NCI-H748 (cell line): ENCODE measurements around the gene CNTRL.
A peak's percentile ranks its signal among the peaks of the same experiment; 100 is the strongest.
"Not testable (repeated sequence)": the region's sequence is repeated elsewhere in the genome, so short reads cannot be mapped to it uniquely, and the experiment has no call there.

Source experiments
- DNase-seq: peaks from one replicate; lab custom pipeline; 2025; ENCODE audit not compliant: unreplicated experiment; lab: John Stamatoyannopoulos, UW

CNTRL gene

DNA sequence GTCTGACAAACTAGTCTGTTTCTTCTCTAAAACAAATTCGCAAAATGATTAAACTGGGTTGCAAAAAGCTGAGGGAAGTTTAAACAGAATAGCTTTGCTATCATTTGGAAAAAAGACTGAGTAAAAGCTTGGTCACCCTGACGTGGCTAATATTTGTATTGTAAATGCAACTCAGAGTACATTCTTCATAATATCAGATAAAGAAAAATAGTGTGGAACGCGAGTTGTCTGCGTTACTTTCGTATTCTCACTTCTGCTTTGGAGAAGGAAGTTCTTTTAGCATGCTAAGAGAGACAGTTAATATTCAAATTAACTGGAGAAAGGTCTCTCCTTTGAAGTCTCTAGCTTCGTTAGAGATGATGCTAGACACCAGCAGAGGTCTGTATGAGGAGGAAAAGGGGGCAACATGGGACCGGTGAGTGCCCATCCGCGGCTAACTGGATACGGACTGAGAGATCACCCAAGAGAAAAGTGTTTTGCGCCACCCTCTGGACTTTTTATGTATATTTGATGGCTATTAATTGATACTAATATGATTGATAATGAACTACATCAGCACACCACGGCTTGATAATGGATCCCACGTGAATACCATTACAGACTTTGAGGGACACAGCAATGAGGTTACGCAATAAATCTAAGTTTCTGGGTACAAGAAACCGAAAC is 2.9 kb upstream of the CNTRL start:
- DNase-seq: peak; percentile 44

DNA sequence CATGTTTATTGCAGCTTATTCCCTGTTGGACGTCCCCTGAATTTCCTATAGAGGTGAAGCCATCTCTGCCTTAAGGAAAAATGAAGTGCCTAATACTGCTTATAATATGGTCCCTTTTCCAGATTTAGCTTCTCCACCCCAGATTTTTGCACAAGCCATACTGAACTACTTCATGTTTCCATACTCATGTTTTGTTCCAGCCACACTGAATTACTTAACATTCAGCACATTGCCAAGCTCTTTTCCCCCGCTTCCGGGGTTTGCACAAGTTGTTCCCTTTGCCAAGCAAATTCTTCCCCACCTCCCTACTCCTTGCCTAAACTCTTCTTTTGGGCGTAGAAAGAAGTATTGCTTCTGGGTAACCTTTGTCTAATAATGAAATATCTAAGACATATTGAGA is 1.7 kb upstream of the CNTRL start:
- DNase-seq: peak; percentile 3

DNA sequence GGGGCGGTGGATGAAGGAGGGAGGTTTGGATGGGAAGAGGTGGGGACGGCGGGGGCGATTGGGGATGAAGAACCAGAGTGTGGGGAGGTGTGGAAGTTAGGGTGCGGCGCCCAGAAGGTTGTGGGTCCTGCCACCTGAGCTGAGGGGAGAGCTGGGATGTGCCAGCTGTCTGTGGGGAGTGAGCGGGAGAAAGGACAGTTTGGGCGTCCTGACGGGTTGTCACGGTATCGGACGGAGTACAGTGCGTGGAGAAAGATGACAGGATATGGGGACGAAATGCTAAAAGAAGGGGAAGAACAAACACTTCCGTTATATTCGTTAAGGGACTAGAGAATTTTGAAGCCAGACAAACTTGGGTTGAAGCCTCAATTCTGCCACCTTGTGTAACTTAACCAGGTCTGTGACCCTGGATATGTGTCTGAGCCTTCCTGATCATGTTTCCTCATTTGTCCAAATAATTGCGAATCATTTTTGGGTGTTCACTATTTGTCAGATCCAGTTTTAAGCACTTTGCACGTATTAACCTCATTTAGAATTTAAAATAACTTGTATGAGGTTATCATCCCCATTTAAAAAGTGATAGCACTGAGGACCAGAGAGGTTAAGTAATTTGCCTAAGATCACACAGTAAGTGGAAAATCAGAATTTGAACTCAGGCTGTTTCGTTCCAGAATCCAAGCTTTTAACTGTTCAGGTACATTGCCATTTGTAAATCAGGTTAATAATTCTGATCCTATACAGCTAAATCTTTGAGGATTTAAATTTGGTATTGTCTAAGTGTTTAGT is 689 bp downstream of the CNTRL start:
- no peak for DNase-seq

DNA sequence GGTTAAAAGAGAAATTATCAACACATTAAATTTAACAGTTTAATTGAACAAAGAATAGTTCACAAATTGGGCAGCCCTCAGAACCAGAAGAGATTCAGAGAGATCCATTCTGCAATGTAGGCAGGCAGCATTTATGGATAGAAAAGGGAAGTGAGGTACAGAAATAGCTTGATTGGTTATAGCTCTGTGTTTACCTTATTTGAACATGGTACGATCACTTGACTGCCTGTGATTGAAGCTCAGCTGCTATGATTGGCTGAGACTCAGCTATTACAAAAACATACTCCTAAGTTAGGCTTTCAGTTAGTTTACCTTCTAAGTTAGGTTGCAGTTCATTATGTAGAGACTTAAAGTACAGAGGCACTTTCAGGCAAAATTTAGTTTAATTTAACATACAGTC is 7.3 kb downstream of the CNTRL start:
- no peak for DNase-seq

DNA sequence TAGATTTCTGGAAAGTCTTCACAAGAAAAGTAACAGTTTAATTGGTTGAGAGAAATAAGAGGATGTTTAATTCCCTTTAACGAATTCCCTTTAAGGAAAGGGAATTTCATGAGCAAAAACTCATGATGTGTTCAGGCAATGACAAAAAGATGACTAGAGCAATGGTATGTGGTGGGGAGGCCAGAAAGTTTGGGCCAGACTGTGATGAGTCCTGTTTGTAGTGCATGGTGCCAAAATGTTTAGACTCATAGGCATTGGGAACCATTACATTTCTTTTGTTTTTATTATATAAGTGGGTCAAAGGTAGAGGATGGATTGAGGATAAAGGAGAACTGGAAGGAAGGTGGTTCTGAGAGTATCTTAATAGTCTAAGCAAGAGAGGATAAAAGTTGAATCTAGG is 10.9 kb downstream of the CNTRL start:
- no peak for DNase-seq

DNA sequence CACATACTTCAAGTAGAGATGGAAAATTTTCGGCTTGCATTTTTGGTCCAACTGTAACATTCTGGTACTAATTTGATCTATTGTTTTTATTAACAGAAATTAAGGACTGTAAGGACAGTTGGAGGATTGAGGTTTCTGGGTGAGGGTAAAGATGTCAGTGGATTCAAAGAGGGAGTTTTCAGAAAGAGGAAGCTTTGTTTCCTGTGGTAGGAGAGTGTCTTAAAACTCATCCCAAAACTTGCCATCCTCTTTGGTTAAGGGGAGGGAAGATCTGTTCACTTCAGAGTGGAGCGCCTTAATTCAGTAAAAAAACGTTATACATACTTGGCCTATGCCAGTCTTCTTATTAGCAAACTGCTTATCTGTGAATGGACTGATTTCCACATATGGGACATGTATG is 13.8 kb downstream of the CNTRL start:
- DNase-seq: no peak

DNA sequence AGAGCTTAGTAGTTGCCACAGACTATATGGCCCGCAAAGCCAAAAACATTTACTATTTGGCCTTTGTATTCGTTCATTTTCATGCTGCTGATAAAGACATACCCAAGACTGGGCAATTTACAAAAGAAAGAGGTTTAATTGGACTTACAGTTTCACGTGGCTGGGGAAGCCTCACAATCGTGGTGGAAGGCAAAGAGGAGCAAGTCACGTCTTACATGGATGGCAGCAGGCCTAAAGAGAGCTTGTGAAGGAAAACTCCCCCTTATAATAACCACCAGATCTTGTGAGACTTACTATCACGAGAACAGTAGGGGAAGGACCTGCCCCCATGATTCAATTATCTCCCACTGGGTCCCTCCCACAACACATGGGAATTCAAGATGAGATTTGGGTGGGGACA is 16.0 kb downstream of the CNTRL start:
- not testable (repeated sequence) for DNase-seq

DNA sequence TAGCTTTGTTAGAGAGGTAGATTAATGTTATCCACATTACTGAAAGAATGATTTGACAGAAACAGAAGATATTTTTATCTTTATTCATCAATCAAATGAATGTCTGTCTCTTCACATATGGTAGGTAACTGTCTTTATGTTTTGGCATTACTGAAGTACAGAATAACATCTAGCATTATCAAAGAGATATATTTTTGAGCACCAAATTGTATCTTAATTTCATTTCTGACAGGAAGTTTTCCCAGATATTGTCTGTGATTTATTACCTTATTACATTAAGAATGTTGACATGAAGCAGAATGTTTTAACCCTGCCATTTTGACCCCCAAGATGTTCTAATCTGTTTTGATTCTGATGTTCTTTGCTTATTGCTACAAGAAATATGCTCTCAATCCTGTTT is 20.3 kb downstream of the CNTRL start:
- DNase-seq: no peak

DNA sequence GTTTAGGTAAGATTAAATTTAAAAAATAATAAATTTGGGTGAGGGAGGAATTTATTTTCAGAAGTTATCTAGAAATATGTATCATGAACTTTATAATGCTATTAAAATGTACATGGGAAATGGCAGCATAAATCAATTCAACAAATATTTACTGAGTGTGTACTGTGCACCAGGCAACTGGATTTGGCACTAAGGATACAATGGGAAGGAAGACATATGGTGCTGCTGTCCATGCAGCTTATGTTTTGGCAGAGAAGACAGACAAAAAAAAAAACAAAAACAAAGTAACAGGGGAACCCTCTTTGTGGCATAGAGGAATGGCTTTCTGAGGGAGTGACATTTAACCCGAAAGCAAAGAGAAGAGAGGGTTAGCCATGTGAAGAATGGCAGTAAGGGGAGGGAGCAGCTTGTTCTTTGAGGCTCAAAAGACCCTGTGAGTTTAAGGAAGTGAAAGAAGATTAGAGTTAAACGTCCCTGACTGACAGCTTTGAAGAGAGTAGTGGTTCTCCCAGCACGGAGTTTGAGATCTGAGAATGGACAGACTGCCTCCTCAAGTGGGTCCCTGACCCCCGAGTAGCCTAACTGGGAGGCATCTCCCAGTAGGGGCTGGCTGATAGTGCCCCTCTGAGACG is 23.9 kb downstream of the CNTRL start:
- no peak for DNase-seq

DNA sequence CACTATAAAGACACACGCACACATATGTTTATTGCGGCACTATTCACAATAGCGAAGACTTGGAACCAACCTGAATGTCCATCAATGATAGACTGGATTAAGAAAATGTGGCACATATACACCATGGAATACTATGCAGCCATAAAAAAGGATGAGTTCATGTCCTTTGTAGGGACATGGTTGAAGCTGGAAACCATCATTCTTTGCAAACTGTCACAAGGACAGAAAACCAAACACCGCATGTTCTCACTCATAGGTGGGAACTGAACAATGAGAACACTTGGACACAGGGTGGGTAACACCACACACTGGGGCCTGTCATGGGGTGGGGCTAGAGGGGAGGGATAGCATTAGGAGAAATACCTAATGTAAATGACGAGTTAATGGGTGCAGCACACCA is 29.3 kb downstream of the CNTRL start:
- not testable (repeated sequence) for DNase-seq

DNA sequence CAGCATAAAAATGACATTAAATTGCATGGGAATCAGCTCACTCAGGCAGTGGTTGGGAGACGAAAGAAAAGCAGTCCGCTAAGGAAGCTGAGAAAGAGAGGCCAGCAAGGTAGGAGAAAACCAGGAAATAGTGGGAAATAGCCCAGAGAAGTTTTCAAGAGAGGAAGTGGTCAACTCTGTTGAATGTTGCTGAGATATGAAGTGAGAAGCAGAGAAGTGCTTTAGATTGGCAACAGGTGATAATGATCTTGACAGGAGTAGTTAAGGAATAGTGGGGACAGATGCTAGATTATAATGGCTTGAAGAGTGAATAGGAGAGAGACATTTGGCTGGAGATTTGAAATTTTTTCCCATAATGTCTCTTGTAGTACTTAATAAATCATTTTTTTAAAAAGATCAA is 30.8 kb downstream of the CNTRL start:
- DNase-seq: no peak

DNA sequence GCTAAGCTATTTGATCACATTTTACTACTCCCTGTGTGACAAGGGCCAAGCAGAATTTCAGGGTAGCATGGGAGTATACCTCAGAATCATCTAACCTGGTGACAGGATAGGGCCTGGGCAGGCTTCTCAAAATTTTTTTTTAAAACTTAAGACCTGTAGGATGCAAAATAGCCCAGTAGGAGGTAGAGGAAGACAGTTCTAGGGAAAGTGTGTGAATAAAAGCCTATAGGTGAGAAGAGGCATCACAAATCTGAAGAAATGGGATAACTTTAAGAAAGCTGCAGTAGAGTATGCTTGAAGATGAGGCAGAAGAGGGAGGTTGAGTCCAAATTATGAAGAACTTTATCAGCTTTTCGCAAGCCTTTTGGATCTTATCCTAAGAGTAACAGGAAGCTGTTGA is 32.3 kb downstream of the CNTRL start:
- DNase-seq: no peak

DNA sequence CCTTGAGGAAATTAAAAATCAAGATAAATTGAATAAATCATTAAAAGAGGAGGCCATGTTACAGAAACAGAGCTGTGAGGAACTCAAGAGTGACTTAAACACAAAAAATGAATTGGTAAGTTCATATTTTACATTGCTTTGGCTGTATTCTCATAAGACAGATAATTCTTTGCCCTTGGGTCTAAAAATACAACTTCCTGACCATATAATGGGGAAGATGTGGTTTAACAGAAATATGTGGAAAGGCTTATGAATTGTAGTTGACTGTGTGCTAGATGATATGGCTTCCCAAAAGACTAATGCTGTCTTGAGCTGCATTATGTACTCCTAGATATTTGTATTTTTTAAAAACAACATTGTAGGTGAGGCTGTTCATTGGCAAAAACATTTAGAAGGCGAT is 33.1 kb downstream of the CNTRL start:
- DNase-seq: no peak

DNA sequence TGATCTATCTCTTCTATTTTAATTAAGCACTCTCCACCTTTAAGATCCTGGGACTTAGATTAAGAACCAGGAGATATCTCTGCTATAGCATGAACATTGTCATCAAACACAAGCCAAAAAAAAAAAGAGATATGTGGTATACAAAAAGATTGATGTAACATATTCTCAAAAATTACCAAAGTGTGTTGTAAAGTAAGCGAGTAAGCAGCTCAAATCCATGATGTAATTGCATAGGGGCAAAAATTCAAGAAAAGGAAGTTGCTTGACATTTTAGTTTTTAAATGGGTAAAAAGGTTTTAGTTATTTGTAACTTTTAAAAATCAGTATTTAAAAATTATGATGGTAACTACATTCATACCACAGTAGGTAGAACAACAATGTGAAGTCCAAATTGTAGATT is 40.7 kb downstream of the CNTRL start:
- no peak for DNase-seq

DNA sequence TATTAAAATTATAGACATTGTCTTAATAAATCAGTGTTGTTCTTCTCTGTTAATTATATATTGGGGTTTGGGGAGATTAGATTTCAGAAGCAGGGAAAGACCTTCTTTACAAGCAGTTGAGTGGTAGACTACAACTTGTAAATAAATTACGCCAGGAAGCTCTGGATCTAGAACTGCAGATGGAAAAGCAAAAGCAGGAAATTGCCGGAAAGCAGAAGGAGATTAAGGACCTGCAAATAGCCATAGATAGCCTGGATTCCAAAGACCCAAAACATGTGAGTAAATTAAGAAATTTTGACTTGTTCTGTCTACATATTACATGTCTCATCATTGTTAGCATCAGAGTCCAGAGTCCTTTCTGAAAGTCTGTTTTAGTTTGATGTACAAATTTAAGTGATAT is 43.5 kb downstream of the CNTRL start:
- no peak for DNase-seq

DNA sequence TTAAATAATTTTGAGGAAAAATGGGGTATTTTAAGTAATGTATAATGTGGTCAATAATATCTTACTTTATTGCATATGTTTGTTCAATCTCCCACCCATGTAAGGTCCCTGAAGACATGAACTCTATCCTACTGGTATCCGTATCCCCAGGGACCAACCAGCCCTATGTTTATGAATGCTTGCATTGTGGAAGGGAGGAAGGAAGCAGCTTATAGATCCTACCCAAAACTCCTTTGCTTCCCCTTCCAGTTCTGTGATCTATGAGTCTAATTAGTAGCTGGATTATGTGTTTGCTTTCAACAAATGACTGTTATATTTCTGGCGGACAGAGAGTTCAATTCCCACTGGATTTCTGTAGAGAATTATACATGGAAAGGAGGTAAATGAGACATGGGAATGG is 45.6 kb downstream of the CNTRL start:
- DNase-seq: no peak

DNA sequence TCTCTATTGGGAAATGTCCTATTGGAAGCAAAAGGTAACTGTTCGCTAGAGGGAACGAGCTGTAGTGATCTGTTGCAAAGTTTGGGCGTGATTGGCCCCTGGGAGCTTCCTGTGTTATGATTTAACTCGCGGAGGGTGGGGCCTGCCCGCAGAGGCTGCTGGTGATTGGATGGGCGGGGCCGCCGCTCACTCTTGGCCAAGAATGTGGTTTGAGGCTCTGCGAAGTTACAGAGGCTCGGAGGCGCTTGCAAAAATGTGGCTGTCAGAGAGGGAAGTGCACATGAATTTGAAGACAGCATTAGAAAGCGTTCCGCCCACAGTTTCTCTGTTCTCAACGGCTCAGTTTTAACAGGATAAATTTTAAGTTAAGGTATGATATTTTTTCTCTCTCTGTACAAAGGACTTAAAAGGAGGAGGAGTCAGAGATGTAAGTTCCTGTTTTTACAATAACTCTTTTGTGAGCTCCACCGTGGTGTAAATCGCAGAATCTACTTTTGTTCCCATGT is 46.9 kb downstream of the CNTRL start:
- DNase-seq: peak; percentile 95

DNA sequence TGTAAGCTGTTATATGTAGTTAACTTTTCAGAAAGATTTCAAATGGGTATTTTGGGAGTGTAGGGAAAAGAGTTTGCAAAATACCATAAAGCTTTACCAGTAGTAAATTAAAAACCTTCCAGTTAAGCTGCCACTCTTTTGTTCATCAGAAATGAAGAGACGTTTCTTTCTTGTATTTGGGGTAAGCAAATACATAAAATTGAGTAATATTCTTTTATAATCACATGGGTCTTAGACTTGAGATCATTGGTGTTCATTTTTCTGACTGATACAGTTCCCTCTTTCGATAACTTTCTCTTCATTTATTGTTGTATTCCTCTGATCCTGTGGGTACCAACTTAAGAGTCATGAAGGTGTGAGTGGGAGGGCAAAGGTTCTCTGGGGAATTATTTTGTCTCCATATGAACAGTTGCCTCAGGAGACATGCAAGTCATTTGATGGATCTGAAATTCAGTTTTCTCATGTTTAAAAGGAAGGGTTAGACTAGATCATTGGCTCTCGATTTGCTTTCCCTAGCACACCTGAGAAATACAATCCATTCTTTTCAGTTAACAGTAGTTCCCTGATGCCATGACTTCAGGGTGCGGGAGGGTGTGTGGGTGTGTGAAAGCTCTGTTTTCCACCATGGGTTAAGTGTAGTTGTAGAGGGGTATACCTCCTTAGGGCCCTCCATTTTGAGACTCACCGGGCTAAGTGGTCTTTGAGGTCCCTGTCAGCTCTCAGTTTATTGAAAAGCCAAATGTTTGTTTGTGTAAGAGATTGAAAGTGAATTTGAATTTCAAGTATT is 47.7 kb downstream of the CNTRL start:
- no peak for DNase-seq

DNA sequence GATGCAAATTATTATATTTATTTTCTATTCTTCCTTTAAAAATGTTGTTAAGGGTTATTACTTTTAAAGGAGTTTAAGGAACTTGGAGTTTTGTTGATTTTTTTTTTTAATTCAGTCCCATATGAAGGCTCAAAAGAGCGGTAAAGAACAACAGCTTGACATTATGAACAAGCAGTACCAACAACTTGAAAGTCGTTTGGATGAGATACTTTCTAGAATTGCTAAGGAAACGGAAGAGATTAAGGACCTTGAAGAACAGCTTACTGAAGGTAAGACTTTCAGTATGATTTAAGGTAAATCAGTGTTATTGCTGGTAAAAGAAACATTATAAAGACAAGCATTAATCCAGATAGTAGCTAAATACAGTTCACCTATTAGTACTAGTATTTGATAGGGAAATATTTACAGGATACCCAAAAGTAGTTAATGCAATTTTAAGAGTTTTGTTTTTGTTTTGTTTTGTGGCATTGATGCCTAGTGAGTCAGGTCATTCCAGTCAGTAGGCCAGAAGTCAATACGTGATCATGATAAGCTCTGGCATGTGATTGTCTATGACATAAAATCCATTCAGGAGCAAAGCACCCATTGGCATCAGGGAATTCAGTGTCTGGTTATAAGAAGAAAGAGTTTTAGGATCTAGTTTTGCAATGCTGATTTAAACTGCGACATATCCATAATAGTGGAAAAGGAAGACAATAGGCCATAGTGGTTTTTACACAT is 49.2 kb downstream of the CNTRL start:
- DNase-seq: no peak

DNA sequence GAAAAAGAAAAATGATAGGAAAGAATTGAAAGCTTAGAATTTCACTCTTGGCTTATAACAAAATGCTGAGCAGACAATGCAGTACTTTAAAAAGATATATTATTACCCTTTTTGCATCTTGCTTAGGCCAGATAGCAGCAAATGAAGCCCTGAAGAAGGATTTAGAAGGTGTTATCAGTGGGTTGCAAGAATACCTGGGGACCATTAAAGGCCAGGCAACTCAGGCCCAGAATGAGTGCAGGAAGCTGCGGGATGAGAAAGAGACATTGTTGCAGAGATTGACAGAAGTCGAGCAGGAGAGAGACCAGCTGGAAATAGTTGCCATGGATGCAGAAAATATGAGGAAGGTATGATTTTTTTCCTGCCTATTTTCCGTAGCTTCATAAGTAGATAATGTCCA is 50.8 kb downstream of the CNTRL start:
- no peak for DNase-seq

DNA sequence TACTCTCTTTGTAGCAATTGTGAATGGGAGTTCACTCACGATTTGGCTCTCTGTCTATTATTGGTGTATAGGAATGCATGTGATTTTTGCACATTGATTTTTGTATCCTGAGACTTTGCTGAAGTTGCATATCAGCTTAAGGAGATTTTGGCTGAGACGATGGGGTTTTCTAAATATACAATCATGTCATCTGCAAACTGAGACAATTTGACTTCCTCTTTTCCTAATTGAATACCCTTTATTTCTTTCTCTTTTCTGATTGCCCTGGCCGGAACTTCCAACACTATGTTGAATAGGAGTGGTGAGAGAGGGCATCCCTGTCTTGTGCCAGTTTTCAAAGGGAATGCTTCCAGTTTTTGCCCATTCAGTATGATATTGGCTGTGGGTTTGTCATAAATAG is 54.6 kb downstream of the CNTRL start:
- DNase-seq: not testable (repeated sequence)
